Endothelial cell of umbilical vein (primary cell): Measurements from ENCODE around the gene SLAIN2. TPM values are rescaled to one million over a fixed set of nuclear protein-coding genes. Genes with fewer than 3 reads are reported as not detected.

Experiments used
- BruUV-seq: library from RNA; stranded (reverse); fragments of 400-500 nt; replicated peaks from 2 replicates; lab custom pipeline; 2021; lab: Mats Ljungman, UMichigan
- CTCF ChIA-PET: fragments of 300-600, 350-600 bp; sonication (Branson Sonifier 250); formaldehyde crosslinking; loops from one replicate; lab custom pipeline; 2021; ENCODE audit warnings: antibody characterized with exemption, inconsistent platforms; lab: Charles Lee
- POLR2A ChIA-PET: fragments of 300-600, 350-600 bp; sonication (Branson Sonifier 250); formaldehyde crosslinking; loops from one replicate; lab custom pipeline; 2021; ENCODE audit warnings: antibody characterized with exemption, inconsistent platforms; lab: Charles Lee
- DNase-seq: peaks from one replicate; pipeline ENCODE4 v3.0.0-alpha.2; 2011; ENCODE audit warnings: low read depth, low spot score
- FAIRE-seq: peaks from 2 replicates; lab custom pipeline; 2011; peaks lifted over from hg19 to GRCh38; lab: Jason Lieb, UNC
- H2AFZ ChIP-seq: 2 replicates; pipeline ENCODE4 v1.6.0; 2012; ENCODE audit warnings: low read depth, low read length, control low read depth, inconsistent platforms
- H3K27ac ChIP-seq: 2 replicates; pipeline ENCODE4 v1.5.1; 2011; ENCODE audit warnings: low read depth, mild to moderate bottlenecking, control low read depth, low read length, moderate library complexity; ENCODE audit not compliant: insufficient read depth
- H3K27me3 ChIP-seq, 2 experiments: 2 replicates each; pipeline versions ENCODE4 v1.6.0 to v1.6.1; 2011; ENCODE audit warnings: low read length in 2 of 2, mixed read lengths in 1 of 2; ENCODE audit not compliant: control insufficient read depth in 2 of 2, insufficient read depth in 2 of 2
- H3K36me3 ChIP-seq, 2 experiments: 2 replicates in 1 of 2; 3 replicates in 1 of 2; pipeline ENCODE4 v1.5.1; 2011; ENCODE audit warnings: low read length in 2 of 2, mild to moderate bottlenecking in 1 of 2, moderate library complexity in 1 of 2; ENCODE audit not compliant: control insufficient read depth in 2 of 2, insufficient read depth in 2 of 2; ENCODE audit errors: extremely low read depth in 1 of 2
- H3K4me1 ChIP-seq: 3 replicates; pipeline ENCODE4 v1.5.1; 2011; ENCODE audit warnings: mild to moderate bottlenecking, low read length; ENCODE audit not compliant: control insufficient read depth, insufficient read depth; ENCODE audit errors: extremely low read depth
- H3K4me2 ChIP-seq: 2 replicates; pipeline ENCODE4 v1.6.1; 2011; ENCODE audit warnings: low read length, control low read depth, mixed read lengths; ENCODE audit not compliant: insufficient read depth
- H3K4me3 ChIP-seq, 3 experiments: fragments of 200-600 bp in 1 of 3; sonication (generic), shearing (Covaris generic) in 1 of 3; replicated peaks in 1 of 3; 2 replicates each; pipeline ENCODE4 v1.5.1; 2011 to 2016; ENCODE audit warnings: control low read depth in 3 of 3, low read length in 3 of 3, mild to moderate bottlenecking in 2 of 3, inconsistent platforms in 1 of 3, low read depth in 1 of 3, moderate library complexity in 1 of 3; ENCODE audit not compliant: insufficient read depth in 1 of 3
- H3K79me2 ChIP-seq: 2 replicates; pipeline ENCODE4 v1.6.0; 2012; ENCODE audit warnings: low read length, inconsistent platforms; ENCODE audit not compliant: control insufficient read depth, insufficient read depth
- H3K9ac ChIP-seq: replicated peaks from 2 replicates; pipeline ENCODE3; 2011; ENCODE audit warnings: low read length, control low read depth; ENCODE audit not compliant: insufficient read depth; ENCODE audit errors: extremely low read depth
- H3K9me1 ChIP-seq: replicated peaks from 3 replicates; pipeline ENCODE4 v1.6.0; 2011; ENCODE audit warnings: mild to moderate bottlenecking, low read length; ENCODE audit not compliant: control insufficient read depth, insufficient read depth; ENCODE audit errors: extremely low read depth
- H3K9me3 ChIP-seq: replicated peaks from 2 replicates; pipeline ENCODE4 v1.5.1; 2012; ENCODE audit warnings: low read length, inconsistent platforms; ENCODE audit not compliant: control insufficient read depth, insufficient read depth
- H4K20me1 ChIP-seq: replicated peaks from 2 replicates; pipeline ENCODE3; 2011; ENCODE audit warnings: mild to moderate bottlenecking, low read length; ENCODE audit not compliant: control insufficient read depth, insufficient read depth; ENCODE audit errors: extremely low read depth
- CTCF ChIP-seq, 2 donors: IDR thresholded peaks; 1 replicate in 1 of 2; 2 replicates in 1 of 2; pipeline ENCODE4 v1.5.1; 2011; ENCODE audit warnings: low read length in 2 of 2, mild to moderate bottlenecking in 2 of 2, moderate library complexity in 2 of 2, control low read depth in 1 of 2, inconsistent platforms in 1 of 2, low read depth in 1 of 2; ENCODE audit not compliant: insufficient read depth in 1 of 2; ENCODE audit errors: extremely low read depth in 1 of 2
- EZH2 ChIP-seq: IDR thresholded peaks from 2 replicates; pipeline ENCODE4 v1.6.1; 2012; ENCODE audit warnings: borderline replicate concordance, low read depth, mild to moderate bottlenecking, moderate library complexity, low read length, inconsistent platforms; ENCODE audit not compliant: severe bottlenecking
- JUN ChIP-seq: IDR thresholded peaks from 2 replicates; pipeline ENCODE4 v1.6.1; 2011; ENCODE audit warnings: borderline replicate concordance, low read depth; ENCODE audit not compliant: insufficient read length, insufficient read depth
- MYC ChIP-seq: IDR thresholded peaks from one replicate; pipeline ENCODE4 v1.6.1; 2011; ENCODE audit warnings: mild to moderate bottlenecking, low read depth, low read length
- POLR2AphosphoS5 ChIP-seq: IDR thresholded peaks from 2 replicates; pipeline ENCODE4 v1.6.1; 2012; ENCODE audit warnings: low read depth, mild to moderate bottlenecking, control low read depth, low read length, moderate library complexity; ENCODE audit not compliant: insufficient read depth
- dilution Hi-C: fragments of 300-500 bp; cut with MboI; formaldehyde crosslinking; loops from one replicate; pipeline ENCODE4 v1.15.0; 2019; ENCODE audit warnings: low sequenced_read_pairs; ENCODE audit not compliant: extremely low pct_ligation_motif_present
- intact Hi-C: fragments of 100-400 bp; cut with micrococcal nuclease; formaldehyde crosslinking; loops from one replicate; pipeline ENCODE4 v1.10.0; 2022
- polyA plus RNA-seq, 4 experiments: library from polyadenylated mRNA; depleted of rRNA in 3 of 4; stranded (reverse) in 3 of 4; unstranded in 1 of 4; fragments of >200 nt; gene quantifications; 2 replicates each; pipeline versions ENCODE4 v1.2.1 to v1.2.3, GENCODE V29; 2011 to 2012; ENCODE audit warnings: missing spikeins in 1 of 4
- total RNA-seq: library from RNA; stranded (reverse); gene quantifications from 2 replicates; pipeline ENCODE4 v1.2.3, GENCODE V29; 2021

Gene SLAIN2
- total and polyA plus RNA-seq, 2 donors (not counting 3 experiments of a cell fraction or from before 2014, with no cell fraction given): 27.4 to 49.5 TPM

GRCh38 chr4:48333587-48333986 is 7.7 kb upstream of the SLAIN2 start:
- no peak for FAIRE-seq
- Histone ChIP-seq H3K4me3 (no peak overlapping the region), H3K9ac (no peak overlapping the region), H4K20me1 (no peaks in the 10 kb centered on the region), H2AFZ (no peak overlapping the region), H3K9me3 (no peaks in the 10 kb centered on the region), H3K4me2 (no peak overlapping the region), H3K27me3 (no peaks in the 10 kb centered on the region), H3K9me1 (no peaks in the 10 kb centered on the region), H3K27ac (no peak overlapping the region), H3K79me2 (no peaks in the 10 kb centered on the region), H3K4me1 (peaks cover 11% of the 10 kb centered on the region), H3K36me3 (no peaks in the 10 kb centered on the region)
- CTCF ChIA-PET: interaction anchor here (1.7 kb wide), 1 partner anchor 8 kb away, joined by 5 read pairs; the partner anchor contains the start of gene SLAIN2
- intact Hi-C loops: no loop called here
- BruUV-seq: no TSS peak
- no peak for DNase-seq
- no peak for TF ChIP-seq POLR2AphosphoS5
- TF ChIP-seq EZH2: no peak
- POLR2A ChIA-PET: no interaction called here
- dilution Hi-C loops: no loop called here

- DNase-seq (no peak), FAIRE-seq (no peak)
- TF ChIP-seq CTCF (IDR thresholded peaks at IDR 0.05; ENCODE audit: extremely low read depth in 1 of 2, insufficient read depth in 1 of 2, low read depth in 1 of 2, low read length in 2 of 2): no peak
- no peak for TF ChIP-seq JUN
- no peak for TF ChIP-seq MYC
- no peak for TF ChIP-seq POLR2AphosphoS5
- no peaks in the 10 kb centered on the region for H4K20me1 ChIP-seq
- POLR2A ChIA-PET: no interaction called here
- no peaks in the 10 kb centered on the region for H3K9me3 ChIP-seq
- H3K36me3 ChIP-seq: no peaks in the 10 kb centered on the region
- CTCF ChIA-PET: no interaction called here
- BruUV-seq: no TSS peak
- H3K4me1 ChIP-seq: peaks cover 11% of the 10 kb centered on the region
- H3K4me2 ChIP-seq: no peak overlapping the region
- H3K79me2 ChIP-seq: no peaks in the 10 kb centered on the region
- H3K4me3 ChIP-seq: no peak overlapping the region
- no peak overlapping the region for H2AFZ ChIP-seq
- H3K27ac ChIP-seq: no peak overlapping the region
- H3K9ac ChIP-seq: no peak overlapping the region
- no peaks in the 10 kb centered on the region for H3K9me1 ChIP-seq
- dilution Hi-C loops (no loop called here), intact Hi-C loops (no loop called here)
- no peaks in the 10 kb centered on the region for H3K27me3 ChIP-seq
Measured at GRCh38 chr4:48334236-48334635, 7.1 kb upstream of the SLAIN2 start.
